H9 (cell line): Measurements from ENCODE around the gene PDZD2. TPM values are rescaled to one million over a fixed set of nuclear protein-coding genes. Genes with fewer than 3 reads are reported as not detected.

Experiments used
- DNase-seq: peaks from one replicate; pipeline ENCODE4 v3.0.0-alpha.2; 2017
- H2AFZ ChIP-seq: one replicate; pipeline ENCODE4 v1.6.1; 2013; ENCODE audit warnings: mild to moderate bottlenecking, low read length, control low read depth, moderate library complexity
- H2AK5ac ChIP-seq: 2 replicates; pipeline ENCODE4 v1.6.1; 2013; ENCODE audit warnings: low read length, control low read depth, mixed read lengths; ENCODE audit not compliant: insufficient read length
- H2BK120ac ChIP-seq: one replicate; pipeline ENCODE4 v1.6.1; 2013; ENCODE audit warnings: low read depth, mild to moderate bottlenecking, low read length, control low read depth, inconsistent platforms; ENCODE audit not compliant: poor library complexity, severe bottlenecking
- H2BK12ac ChIP-seq: 2 replicates; pipeline ENCODE4 v1.6.1; 2013; ENCODE audit warnings: low read length, control low read depth, mixed read lengths, low read depth; ENCODE audit not compliant: insufficient read length
- H2BK15ac ChIP-seq: 2 replicates; pipeline ENCODE4 v1.6.1; 2013; ENCODE audit warnings: low read depth, low read length, control low read depth
- H2BK20ac ChIP-seq: one replicate; pipeline ENCODE4 v1.6.1; 2013; ENCODE audit warnings: low read depth, mild to moderate bottlenecking, low read length, control low read depth, inconsistent platforms; ENCODE audit not compliant: poor library complexity, severe bottlenecking
- H2BK5ac ChIP-seq: 2 replicates; pipeline ENCODE4 v1.6.1; 2013; ENCODE audit warnings: low read length, control low read depth, mixed read lengths; ENCODE audit not compliant: insufficient read length
- H3K14ac ChIP-seq: 2 replicates; pipeline ENCODE4 v1.6.1; 2013; ENCODE audit warnings: low read length, control low read depth; ENCODE audit not compliant: insufficient read depth
- H3K18ac ChIP-seq: 2 replicates; pipeline ENCODE4 v1.6.1; 2013; ENCODE audit warnings: low read depth, mild to moderate bottlenecking, mixed read lengths, low read length, control low read depth; ENCODE audit not compliant: insufficient read length
- H3K23ac ChIP-seq: 2 replicates; pipeline ENCODE4 v1.6.1; 2013; ENCODE audit warnings: low read length, control low read depth, mixed read lengths, low read depth; ENCODE audit not compliant: insufficient read length
- H3K23me2 ChIP-seq: 2 replicates; pipeline ENCODE4 v1.6.1; 2013; ENCODE audit warnings: low read depth, mild to moderate bottlenecking, mixed read lengths, low read length, control low read depth; ENCODE audit not compliant: insufficient read length, poor library complexity, severe bottlenecking
- H3K27ac ChIP-seq: 2 replicates; pipeline ENCODE4 v1.5.1; 2013; ENCODE audit warnings: low read length, control low read depth, mixed read lengths, low read depth; ENCODE audit not compliant: insufficient read length
- H3K27me3 ChIP-seq: 2 replicates; pipeline ENCODE4 v1.6.1; 2013; ENCODE audit warnings: low read length, control low read depth, inconsistent platforms; ENCODE audit not compliant: insufficient read depth
- H3K4ac ChIP-seq: 2 replicates; pipeline ENCODE4 v1.6.1; 2013; ENCODE audit warnings: low read depth, mild to moderate bottlenecking, control low read depth, inconsistent platforms, low read length, moderate library complexity
- H3K4me1 ChIP-seq: 2 replicates; pipeline ENCODE4 v1.6.1; 2013; ENCODE audit warnings: low read length, control low read depth, inconsistent platforms; ENCODE audit not compliant: insufficient read depth
- H3K4me2 ChIP-seq: 2 replicates; pipeline ENCODE4 v1.6.1; 2013; ENCODE audit warnings: low read length, control low read depth, mixed read lengths; ENCODE audit not compliant: insufficient read length, insufficient read depth
- H3K56ac ChIP-seq: 2 replicates; pipeline ENCODE4 v1.6.1; 2013; ENCODE audit warnings: low read depth, mild to moderate bottlenecking, mixed read lengths, low read length, control low read depth; ENCODE audit not compliant: insufficient read length
- H3K79me1 ChIP-seq: 2 replicates; pipeline ENCODE4 v1.6.1; 2013; ENCODE audit warnings: low read depth, mild to moderate bottlenecking, moderate library complexity, low read length, control low read depth, inconsistent platforms; ENCODE audit not compliant: insufficient read depth, poor library complexity, severe bottlenecking
- H3K79me2 ChIP-seq: 2 replicates; pipeline ENCODE4 v1.6.1; 2013; ENCODE audit warnings: low read length, control low read depth, inconsistent platforms; ENCODE audit not compliant: insufficient read depth
- H3K9ac ChIP-seq: 2 replicates; pipeline ENCODE4 v1.6.1; 2013; ENCODE audit warnings: low read length, control low read depth, mixed read lengths; ENCODE audit not compliant: insufficient read length; ENCODE audit errors: extremely low read depth
- H3K9me3 ChIP-seq: one replicate; pipeline ENCODE4 v1.6.1; 2013; ENCODE audit warnings: low read depth, low read length, inconsistent platforms; ENCODE audit not compliant: control insufficient read depth
- H3T11ph ChIP-seq: one replicate; pipeline ENCODE4 v1.6.1; 2013; ENCODE audit warnings: mild to moderate bottlenecking, low read length, control low read depth, inconsistent platforms
- H4K20me1 ChIP-seq: one replicate; pipeline ENCODE4 v1.6.1; 2013; ENCODE audit not compliant: control insufficient read depth, insufficient read length, insufficient read depth
- H4K5ac ChIP-seq: 2 replicates; pipeline ENCODE4 v1.6.1; 2013; ENCODE audit warnings: low read depth, mild to moderate bottlenecking, mixed read lengths, low read length, control low read depth; ENCODE audit not compliant: insufficient read length
- H4K8ac ChIP-seq: replicated peaks from 2 replicates; pipeline ENCODE4 v1.6.1; 2013; ENCODE audit warnings: low read length, control low read depth, mixed read lengths, low read depth; ENCODE audit not compliant: insufficient read length
- H4K91ac ChIP-seq: 2 replicates; pipeline ENCODE4 v1.6.1; 2013; ENCODE audit warnings: low read depth, mild to moderate bottlenecking, moderate library complexity, mixed read lengths, low read length, control low read depth; ENCODE audit not compliant: insufficient read length
- H3K27ac Mint-ChIP-seq, 3 experiments: 2 replicates in 2 of 3; 3 replicates in 1 of 3; pipeline ENCODE4 v1.8.0; 2020 to 2021; ENCODE audit warnings: mixed read lengths in 3 of 3, mild to moderate bottlenecking in 1 of 3, moderate library complexity in 1 of 3
- H3K27me3 Mint-ChIP-seq: 2 replicates; pipeline ENCODE4 v1.8.0; 2021; ENCODE audit warnings: low read depth, mild to moderate bottlenecking, moderate library complexity, mixed read lengths
- H3K36me3 Mint-ChIP-seq, 3 experiments: 2 replicates in 2 of 3; 3 replicates in 1 of 3; pipeline ENCODE4 v1.8.0; 2020 to 2021; ENCODE audit warnings: low read depth in 3 of 3, mixed read lengths in 3 of 3; ENCODE audit not compliant: insufficient read depth in 1 of 3
- H3K4me1 Mint-ChIP-seq, 2 experiments: 2 replicates each; pipeline ENCODE4 v1.8.0; 2020; ENCODE audit warnings: mixed read lengths in 2 of 2
- H3K4me3 Mint-ChIP-seq, 2 experiments: 2 replicates in 1 of 2; 3 replicates in 1 of 2; pipeline ENCODE4 v1.8.0; 2020 to 2021; ENCODE audit warnings: mild to moderate bottlenecking in 2 of 2, mixed read lengths in 2 of 2, moderate library complexity in 1 of 2
- H3K9me3 Mint-ChIP-seq, 2 experiments: 2 replicates in 1 of 2; 3 replicates in 1 of 2; pipeline ENCODE4 v1.8.0; 2020; ENCODE audit warnings: mild to moderate bottlenecking in 2 of 2, mixed read lengths in 2 of 2, moderate library complexity in 1 of 2
- WGBS: extraction: QIAGEN DNeasy Blood & Tissue Kit; methylation state at CpG from one replicate; pipeline ENCODE4 v1.1.7; 2013; ENCODE audit warnings: missing lambda C conversion rate, low lambda C conversion rate, mixed read lengths; ENCODE audit not compliant: insufficient read length; ENCODE audit errors: extremely low coverage; 5-methylcytosine and 5-hydroxymethylcytosine counted together
- total RNA-seq: library from RNA; stranded (reverse); gene quantifications from 2 replicates; pipeline ENCODE4 v1.2.1, GENCODE V29; 2021
- TF ChIP-seq, protein P1 (sequence below): fragments of 200-600 bp; sonication (generic); conservative IDR thresholded peaks from 3 replicates; pipeline ENCODE4 v1.8.0; 2021; ENCODE audit warnings: antibody characterized with exemption, mild to moderate bottlenecking

The PDZD2 gene
- total RNA-seq, 1 experiment from 2014 or later: 9.9 TPM

DNA sequence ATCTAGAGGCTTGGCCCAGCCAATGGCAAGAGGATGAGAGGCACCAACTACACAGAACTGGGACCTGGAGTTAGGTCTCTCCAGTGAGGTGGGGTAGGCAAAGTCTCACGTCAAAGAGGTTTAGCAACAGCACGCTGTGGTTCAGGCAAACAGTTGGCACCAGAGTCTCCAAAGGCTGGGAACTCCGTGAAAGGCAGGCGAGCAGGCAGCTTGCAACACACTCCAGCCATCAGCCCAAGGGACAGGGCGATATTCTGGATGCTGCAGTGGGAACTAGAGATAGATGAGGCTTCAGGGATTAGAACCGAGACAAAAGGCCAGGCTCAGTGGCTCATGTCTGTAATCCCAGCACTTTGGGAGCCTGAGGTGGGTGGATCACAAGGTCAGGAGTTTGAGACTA is 129.1 kb downstream of the PDZD2 start:
- Histone ChIP-seq H2BK20ac (no peak overlapping the region), H2BK120ac (no peak overlapping the region), H3K14ac (no peak overlapping the region; the same call in 1 of the 2 replicates), H2AFZ (no peak overlapping the region), H3K18ac (no peak overlapping the region), H3K79me1 (no peaks in the 10 kb centered on the region), H3K9me3 (no peaks in the 10 kb centered on the region), H4K20me1 (no peaks in the 10 kb centered on the region), H4K91ac (no peak overlapping the region), H4K5ac (no peak overlapping the region), H3K4me2 (no peak overlapping the region), H3T11ph (no peak overlapping the region), H3K27me3 (no peaks in the 10 kb centered on the region; the same call in 1 of the 2 replicates), H2AK5ac (no peak overlapping the region), H2BK12ac (no peak overlapping the region), H3K4me1 (peaks cover 5% of the 10 kb centered on the region; the same call in 1 of the 2 replicates), H2BK5ac (no peak overlapping the region), H3K56ac (no peak overlapping the region), H3K79me2 (no peaks in the 10 kb centered on the region), H3K4ac (no peak overlapping the region), H3K27ac (no peak overlapping the region), H4K8ac (no peak overlapping the region), H2BK15ac (no peak overlapping the region), H3K9ac (no peak overlapping the region), H3K23me2 (no peaks in the 10 kb centered on the region), H3K23ac (no peak overlapping the region)
- H3K9me3 Mint-ChIP-seq: no peaks in the 10 kb centered on the region
- H3K36me3 Mint-ChIP-seq: peaks cover 0 to 5% (median 0%) of the 10 kb centered on the region in 3 experiments; a peak in 1 of 7 replicates
- no peak for DNase-seq
- no peak overlapping the region for H3K4me3 Mint-ChIP-seq
- peaks cover 27 to 29% of the 10 kb centered on the region in 2 experiments for H3K4me1 Mint-ChIP-seq
- TF ChIP-seq, protein P1, sequence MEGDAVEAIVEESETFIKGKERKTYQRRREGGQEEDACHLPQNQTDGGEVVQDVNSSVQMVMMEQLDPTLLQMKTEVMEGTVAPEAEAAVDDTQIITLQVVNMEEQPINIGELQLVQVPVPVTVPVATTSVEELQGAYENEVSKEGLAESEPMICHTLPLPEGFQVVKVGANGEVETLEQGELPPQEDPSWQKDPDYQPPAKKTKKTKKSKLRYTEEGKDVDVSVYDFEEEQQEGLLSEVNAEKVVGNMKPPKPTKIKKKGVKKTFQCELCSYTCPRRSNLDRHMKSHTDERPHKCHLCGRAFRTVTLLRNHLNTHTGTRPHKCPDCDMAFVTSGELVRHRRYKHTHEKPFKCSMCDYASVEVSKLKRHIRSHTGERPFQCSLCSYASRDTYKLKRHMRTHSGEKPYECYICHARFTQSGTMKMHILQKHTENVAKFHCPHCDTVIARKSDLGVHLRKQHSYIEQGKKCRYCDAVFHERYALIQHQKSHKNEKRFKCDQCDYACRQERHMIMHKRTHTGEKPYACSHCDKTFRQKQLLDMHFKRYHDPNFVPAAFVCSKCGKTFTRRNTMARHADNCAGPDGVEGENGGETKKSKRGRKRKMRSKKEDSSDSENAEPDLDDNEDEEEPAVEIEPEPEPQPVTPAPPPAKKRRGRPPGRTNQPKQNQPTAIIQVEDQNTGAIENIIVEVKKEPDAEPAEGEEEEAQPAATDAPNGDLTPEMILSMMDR: no peak
- peak overlapping the region in 1 of 3 experiments; percentile 63; a peak in 1 of 7 replicates for H3K27ac Mint-ChIP-seq
- no CpG with 5 or more reads among the region's 6 CpGs for WGBS
- H3K27me3 Mint-ChIP-seq: peaks cover 8% of the 10 kb centered on the region
